Activated CD8-positive, alpha-beta memory T cell treated with anti-CD3 and anti-CD28 coated beads for 36 hours (primary cell): Measurements from ENCODE around the gene PPEF1. TPM values are rescaled to one million over a fixed set of nuclear protein-coding genes. Genes with fewer than 3 reads are reported as not detected.
"Not testable (repeated sequence)": the region's sequence is repeated elsewhere in the genome, so short reads cannot be mapped to it uniquely, and the experiment has no call there.

Source experiments
- CTCF ChIA-PET: fragments of 350-600 bp; sonication (Branson Sonifier 250); formaldehyde crosslinking; loops from one replicate; lab custom pipeline; 2021; ENCODE audit warnings: antibody characterized with exemption; lab: Charles Lee
- POLR2A ChIA-PET: fragments of 350-600 bp; sonication (Branson Sonifier 250); formaldehyde crosslinking; loops from one replicate; lab custom pipeline; 2021; ENCODE audit warnings: antibody characterized with exemption; lab: Charles Lee
- total RNA-seq, 2 experiments: library from RNA; stranded (reverse); gene quantifications; one replicate each; pipeline ENCODE4 v1.2.3, GENCODE V29; 2021

The PPEF1 gene
- total RNA-seq, 2 experiments from 2014 or later, result not detected

DNA sequence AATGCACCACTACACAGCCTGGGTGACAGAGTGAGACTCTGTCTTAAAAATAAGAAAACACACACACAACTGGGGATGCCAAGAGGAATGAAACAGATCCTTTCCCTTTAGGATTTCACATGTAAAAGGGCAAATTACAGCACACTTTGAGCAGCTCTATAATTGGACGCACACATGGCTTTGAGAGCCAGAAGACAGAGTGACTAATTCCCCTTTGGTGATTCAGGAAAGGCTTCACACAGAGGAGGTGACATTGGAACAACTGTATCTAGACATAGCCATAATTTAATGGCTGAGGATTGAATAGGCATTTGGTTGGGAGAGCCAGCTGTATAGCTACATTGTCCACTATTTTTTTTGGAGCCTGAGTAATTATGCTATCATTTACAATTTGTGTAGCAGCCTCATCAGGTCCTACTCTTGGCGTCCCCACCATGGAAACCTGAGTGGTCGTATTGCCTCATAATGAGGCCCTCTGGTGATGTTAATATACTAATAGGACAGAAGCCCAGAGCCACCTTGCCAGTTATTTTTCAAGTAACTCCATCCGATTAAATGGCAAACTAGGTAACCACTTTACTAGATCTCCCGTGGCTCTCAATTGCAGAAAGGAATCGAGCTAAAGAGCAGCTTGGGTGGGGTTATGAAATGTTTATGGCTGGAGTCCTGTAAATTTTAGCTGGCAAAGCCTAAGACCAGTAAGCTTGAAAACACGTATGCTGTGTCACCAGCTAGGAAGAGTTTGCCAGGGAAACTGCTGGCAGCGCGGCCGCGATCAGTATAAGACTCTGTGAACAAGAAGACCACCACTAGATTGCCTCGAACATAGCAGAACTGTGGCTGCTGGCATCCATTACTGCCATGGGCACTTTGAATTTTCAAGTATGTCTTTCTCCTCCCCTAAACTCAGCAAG, 8.5 kb upstream of the PPEF1 start:
- ChIA-PET POLR2A (no interaction called here), CTCF (interaction anchor here (0.6 kb wide), 1 partner anchor 43 kb away, joined by 4 read pairs; no protein-coding TSS in a partner anchor)

DNA sequence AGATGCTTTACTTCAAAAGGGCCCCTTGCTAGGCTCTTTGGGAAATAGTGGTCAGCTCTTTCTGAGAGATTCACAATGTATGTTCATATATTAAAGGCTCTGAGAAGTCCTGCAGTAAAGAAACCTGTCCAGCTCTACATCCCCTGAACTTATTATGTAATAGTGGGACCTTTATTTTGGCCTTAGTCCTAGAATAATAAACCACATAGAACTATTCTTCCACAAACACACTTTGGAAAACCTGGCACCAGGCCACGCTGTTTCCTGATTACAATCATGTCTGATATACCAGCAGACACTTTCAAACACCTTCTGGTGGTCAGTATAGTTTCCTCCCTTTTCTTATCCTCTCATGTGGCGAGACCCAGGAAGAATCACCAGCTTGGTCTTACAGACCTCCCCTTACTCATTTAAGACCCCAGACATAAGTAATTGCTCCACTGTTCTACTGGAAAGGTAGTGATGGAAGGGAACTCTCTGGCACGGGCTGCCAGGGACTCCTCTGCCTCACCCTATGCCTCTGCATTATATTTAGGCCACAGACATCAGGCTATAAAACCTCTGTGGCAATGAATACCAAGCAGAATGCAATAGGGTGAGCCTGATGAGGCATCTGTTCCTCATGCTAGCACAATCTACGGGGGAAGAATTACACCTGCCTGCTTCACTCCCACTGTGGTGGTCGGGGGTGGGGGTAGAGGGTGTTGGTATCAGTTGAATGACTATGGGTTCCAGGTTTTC, 5.7 kb upstream of the PPEF1 start:
- CTCF ChIA-PET, result no interaction called here
- POLR2A ChIA-PET, result no interaction called here

DNA sequence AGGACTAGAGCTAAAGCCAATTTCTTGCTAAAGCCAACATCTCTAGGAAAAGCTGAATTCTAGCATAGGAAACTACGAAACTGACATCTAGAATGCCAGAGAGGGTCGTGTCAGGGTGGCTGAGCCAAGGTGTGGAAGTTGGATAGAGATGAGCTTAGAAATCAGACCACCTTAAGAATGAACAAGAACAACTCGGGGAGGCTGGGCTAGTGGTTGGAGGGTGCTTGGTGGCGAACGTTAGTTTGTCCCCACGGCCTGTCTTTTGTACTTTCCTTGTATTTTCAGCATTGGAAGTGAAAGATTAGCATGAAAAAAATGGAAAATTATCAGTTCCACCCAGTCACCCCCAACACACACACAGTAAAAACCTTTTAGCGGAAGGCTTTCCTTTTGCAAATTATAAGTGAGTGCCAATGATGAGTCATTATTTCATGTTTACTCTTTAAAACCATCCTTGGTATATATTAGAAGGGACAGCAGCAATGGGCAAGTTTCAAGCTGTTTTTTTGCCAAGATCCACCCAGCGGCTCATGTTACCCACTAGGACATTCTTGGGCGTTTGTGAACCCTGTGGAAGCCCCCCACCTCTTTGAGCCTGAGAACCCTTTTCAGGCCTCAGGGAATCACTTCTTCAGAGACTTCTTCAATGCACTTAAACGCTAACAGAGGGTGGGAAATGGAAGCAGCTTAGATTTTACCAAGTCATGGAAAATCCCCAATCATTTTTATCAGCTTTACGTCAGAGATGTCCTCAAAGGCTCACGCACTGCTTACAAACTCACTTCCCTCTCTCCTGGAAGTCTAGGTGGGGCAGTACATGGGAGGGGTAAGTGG, 4.9 kb upstream of the PPEF1 start:
- POLR2A ChIA-PET, result no interaction called here
- CTCF ChIA-PET, result interaction anchor here (0.6 kb wide), 1 partner anchor 136 kb away, joined by 3 read pairs; no protein-coding TSS in a partner anchor

DNA sequence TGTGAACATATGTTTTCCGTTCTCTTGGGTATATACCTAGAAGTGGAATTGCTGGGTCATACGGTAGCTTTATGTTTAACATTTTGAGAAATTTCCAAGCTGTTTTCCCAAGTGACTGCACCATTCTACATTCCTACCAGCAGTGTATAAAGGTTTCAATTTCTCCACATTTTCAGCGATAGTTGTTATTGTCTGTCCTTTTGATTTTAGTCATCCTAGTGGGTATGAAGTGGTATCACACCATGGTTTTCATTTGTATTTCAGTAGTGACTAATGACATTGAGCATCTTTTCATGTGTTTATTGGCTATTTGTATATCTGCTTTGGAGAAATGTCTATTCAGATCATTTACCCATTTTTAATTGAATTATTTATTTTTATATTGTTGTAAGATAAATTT, 2.4 kb downstream of the PPEF1 start:
- CTCF ChIA-PET, result no interaction called here

DNA sequence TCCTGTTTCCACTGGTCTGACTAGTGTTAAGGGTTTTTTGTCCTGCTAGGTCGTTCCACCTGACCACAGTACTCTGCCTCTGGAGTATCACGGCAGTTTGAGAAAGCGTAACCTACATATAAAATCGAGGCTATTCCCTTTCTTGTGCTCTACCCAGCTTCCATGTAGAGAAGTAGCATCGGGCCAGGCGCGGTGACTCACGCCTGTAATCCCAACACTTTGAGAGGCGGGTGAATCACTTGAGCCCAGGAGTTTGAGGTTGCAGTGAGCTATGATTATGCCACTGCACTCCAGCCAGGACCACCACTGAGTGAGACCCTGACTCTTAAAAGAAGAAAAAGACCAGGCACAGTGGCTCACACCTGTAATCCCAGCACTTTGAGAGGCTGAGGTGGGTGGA, 7.5 kb downstream of the PPEF1 start:
- POLR2A ChIA-PET, result no interaction called here
- CTCF ChIA-PET, result no interaction called here

More for the DNA sequence above, 2.4 kb downstream of the PPEF1 start:
- POLR2A ChIA-PET, result no interaction called here

DNA sequence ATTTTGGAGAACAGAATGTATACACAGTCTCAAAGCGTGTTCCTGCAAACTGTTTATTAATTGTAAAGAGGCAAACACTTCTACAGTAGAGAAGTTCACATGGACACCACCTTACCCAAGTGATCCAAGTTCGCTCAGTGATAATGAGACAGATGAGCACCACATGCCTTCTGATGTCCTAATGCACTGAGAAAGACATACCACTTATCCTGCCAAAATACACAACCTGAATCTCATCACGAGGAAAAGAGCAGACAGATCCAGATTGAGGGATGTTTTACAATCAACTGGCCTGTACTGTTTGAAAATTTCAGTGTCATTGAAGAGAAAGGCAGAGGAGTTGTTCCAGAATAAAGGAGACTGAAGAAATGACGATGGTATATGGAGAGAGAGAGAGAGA, 12.4 kb downstream of the PPEF1 start:
- POLR2A ChIA-PET, result no interaction called here
- CTCF ChIA-PET, result no interaction called here

DNA sequence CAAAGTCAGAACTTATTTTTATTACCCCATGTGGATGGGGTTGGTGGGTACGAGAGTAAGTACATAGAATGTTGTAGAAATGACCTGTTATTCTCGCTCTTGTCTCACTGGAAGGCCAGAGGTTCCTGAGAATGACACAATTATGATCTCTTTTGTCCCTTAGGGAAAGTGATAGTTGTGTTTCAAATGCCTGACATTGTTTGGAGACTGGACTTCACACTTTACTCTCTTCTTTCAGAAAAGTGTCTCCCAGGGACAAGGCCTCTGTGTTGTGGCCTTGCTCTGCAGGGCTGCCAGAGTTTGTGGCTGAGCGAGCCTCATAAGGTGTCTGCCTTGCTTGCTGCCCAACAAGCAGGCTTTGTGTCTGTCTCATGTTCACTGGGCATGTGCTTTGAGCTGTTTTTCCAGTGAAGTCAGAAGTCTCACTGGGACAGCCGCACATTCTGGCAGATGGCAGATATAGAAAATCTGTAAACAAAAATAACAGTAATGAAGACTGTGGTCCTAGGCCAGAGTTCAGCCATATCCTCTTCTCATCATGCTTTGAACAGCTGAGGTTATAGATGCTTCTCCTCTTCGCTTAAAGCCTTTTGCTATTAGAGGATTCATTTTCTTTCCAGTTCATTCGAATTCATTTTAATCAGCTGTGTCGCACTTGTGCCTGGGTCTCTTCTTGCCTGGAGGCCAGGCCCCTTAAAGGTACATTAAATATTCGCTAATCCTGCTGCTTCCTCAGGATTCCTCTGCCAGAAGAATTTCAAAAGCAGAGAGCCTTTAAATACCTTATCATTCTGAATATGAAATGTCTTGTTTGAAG, 14.4 kb downstream of the PPEF1 start:
- CTCF ChIA-PET, result no interaction called here
- POLR2A ChIA-PET, result no interaction called here

DNA sequence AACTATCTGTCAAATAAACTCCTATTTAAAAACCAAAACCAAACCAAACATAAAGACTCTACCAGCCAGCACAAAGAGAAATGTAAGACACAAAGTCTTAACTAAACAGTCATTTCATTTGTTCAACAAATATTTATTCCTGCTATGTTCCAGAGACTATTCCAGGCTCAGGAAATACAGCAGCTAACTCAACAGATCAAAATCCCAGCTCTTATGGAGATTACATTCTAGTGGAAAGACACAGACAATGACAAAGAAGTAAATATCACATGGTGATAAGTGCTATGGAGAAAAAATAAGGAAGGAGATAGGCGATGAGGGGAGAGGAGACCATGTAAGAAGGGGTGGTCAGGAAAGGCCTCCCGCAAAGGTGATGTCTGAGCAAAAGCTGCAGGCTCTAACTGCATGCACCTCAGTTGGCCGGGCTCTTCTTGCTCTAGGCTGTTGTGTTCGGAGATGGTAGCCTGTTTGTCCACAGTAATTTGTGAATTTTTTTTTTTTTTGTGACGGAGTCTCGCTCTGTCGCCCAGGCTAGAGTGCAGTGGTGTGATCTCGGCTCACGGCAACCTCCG, 15.1 kb downstream of the PPEF1 start:
- ChIA-PET POLR2A (no interaction called here), CTCF (no interaction called here)

DNA sequence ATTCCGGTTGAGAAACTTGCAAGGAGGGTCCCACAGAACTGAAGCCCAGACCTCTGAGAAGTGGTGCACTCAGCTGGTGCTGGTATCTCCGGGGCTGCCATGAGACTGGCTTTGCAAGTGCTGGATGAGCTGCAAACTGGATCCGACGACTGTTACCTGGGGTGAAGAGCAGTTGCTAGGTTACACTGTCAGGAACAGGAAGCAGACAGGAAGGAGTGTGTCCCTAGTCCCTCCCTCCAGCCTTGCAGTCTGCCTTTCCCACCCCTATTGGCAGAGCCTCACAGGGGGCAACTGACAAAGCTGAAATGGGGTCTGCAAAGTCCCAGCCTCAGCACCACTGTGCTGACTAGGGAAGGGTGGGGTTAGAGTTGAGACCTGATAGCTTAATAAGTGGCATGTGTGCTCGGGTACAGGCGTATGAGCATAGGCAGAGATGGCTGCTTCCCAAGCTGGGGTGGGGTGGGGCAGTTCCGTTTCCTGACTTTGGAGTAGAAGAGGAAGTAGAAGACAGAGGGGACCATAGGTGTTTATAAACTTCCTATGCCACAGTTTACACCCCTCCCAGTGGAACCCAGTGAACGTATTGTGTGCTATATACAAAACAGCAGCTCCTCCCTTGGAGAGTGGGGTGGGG, 18.0 kb downstream of the PPEF1 start:
- ChIA-PET CTCF (no interaction called here), POLR2A (no interaction called here)

DNA sequence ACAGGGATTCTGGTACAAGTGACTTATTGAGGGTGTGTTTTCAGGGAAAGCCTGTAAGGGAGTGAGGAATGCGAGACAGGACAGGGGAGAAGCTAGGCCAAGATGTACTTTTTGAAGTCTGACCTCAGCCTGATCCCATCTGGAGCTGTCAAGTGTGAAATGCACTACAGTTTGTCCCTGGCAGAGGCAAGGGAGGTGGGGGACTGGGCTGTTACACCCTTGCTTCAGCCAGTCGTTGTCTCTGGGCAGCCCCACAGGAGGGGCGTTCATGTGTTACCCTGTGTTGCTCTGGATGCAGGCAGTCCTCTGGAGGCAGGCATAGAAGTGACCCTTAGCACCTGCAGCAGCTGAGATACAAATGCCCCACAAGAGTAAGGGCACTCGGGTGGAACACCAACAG, 25.8 kb downstream of the PPEF1 start:
- POLR2A ChIA-PET, result no interaction called here
- CTCF ChIA-PET, result no interaction called here

DNA sequence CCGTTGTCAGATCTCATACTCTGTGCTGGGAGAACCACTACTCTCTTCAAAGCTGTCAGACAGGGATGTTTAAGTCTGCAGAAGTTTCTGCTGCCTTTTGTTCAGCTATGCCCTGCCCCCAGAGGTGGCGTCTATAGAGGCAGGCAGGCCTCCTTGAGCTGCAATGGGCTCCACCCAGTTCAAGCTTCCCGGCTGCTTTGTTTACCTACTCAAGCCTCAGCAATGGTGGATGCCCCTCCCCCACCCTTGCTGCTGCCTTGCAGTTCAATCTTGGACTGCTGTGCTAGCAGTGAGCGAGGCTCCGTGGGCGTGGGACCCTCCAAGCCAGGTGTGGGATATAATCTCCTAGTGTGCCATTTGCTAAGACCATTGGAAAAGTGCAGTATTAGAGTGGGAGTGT, 32.2 kb downstream of the PPEF1 start:
- POLR2A ChIA-PET, CTCF ChIA-PET: not testable (repeated sequence)

DNA sequence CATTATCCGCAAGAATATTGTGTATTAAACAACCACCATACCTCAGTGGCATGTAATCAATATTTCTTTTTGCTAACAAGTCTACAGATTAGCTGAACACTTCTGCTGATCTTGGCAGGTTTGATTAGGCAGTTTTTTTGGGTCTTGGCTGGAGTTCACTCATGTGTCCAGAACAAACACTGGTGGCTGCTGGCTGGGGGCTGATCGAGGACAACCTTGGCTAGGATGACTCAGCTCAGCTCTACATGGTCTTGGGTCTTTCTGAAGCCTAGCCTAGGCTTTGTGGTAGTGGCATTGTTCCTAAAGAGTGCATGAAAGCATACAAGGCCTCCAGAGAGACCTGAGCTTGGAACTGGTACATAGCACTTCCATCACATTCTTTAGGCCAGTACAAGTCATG, 41.1 kb downstream of the PPEF1 start:
- ChIA-PET CTCF (no interaction called here), POLR2A (no interaction called here)

DNA sequence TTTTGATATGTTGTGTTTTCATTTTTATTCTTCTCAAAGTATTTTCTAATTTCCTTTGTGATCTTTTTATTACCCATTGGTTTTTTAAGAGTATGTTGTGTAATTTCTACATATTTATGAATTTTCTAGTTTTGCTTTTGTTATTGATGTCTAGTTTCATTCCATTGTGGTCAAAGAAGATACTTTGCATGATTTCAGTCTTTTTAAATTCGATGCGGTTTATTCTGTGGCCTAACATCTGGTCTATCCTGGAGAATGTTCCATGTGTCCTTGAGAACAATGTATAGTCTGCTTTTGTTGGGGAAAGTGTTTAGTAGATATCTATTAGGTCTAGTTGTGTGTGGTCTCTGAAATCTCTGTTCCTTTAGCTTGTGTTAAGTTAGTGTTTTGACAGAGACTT, 46.2 kb downstream of the PPEF1 start:
- ChIA-PET CTCF (no interaction called here), POLR2A (no interaction called here)

DNA sequence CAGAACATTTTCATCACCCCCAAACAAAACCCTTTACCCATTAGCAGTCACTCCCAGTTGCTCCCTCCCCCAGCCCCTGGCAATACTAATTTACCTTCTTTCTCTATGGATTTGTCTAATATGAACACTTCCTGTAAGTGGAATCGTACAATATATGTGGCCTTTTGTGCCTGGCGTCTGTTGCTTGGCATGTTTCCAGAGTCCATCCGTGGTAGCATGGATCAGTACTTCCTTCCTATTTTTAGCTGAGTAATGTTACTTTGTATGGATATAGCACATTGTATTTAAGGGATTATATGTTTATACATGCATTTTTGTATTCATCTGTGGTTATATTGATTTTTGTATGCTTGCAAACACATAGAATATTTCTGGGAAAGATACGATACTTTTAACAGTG, 48.2 kb downstream of the PPEF1 start:
- POLR2A ChIA-PET, result no interaction called here
- CTCF ChIA-PET, result no interaction called here

DNA sequence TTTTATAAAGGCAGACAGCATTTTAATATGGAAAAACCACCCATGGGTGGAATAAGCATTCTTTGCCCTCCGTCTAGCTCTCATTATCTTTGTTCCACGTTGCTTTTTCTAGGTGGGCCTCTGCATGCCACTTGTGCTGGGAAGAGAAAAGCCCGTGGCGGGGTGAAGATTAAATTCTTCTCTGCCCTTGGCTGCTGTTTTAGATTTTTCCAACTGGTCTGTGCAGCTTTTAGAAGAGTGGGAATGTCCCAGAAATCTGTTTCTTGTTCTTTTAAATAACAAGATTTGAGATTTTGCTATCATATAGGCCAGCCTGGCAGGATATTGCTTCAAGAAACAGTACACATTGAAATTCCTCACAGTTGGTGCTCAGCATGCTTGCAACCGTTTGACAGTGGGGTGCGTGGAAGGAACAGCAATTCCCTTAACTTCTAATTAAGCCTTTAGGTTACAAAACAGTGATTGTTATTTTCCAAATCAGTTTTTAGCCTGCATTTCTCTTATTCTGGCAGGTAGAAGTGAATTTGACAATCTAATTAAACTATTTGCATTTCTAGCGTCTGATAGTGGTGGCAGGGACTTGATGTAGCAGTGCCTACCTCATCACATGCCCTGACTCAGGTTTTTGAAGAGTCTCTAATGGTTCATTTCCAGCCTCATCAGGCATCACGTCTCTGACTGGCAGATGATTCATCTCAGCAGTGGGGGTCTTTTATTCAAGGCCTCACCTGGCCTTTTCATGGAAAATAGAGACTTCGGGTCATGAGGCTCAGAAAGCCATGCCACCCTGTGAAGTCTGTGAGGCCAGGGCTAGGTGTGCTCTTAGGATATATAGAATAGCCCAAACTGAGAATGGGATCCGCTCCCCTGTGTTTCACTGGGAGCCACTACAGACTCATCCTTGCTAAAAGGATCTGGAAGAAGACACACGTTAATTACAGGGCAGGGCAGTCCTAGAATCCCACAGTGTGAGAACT, 50.8 kb downstream of the PPEF1 start:
- ChIA-PET POLR2A (no interaction called here), CTCF (no interaction called here)

DNA sequence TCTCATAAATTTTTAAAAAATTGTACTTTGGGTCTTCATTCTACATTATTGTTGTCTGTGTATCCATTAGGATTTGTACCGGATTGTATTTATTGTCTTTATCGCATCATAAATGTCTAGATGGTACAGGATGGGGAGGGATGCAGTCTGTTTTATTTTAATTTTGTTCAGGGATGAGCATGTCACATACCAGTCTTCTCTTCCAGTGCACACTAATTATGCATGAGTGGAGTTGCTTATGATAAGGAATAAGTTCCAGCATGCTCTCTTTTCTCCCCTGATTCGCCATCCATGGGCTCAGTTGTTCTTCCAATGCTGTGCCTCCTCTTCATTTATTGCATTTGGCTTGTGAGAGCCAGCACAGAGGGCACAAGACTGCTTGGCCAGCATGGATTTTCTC, 54.3 kb downstream of the PPEF1 start:
- POLR2A ChIA-PET, result no interaction called here
- CTCF ChIA-PET, result no interaction called here

DNA sequence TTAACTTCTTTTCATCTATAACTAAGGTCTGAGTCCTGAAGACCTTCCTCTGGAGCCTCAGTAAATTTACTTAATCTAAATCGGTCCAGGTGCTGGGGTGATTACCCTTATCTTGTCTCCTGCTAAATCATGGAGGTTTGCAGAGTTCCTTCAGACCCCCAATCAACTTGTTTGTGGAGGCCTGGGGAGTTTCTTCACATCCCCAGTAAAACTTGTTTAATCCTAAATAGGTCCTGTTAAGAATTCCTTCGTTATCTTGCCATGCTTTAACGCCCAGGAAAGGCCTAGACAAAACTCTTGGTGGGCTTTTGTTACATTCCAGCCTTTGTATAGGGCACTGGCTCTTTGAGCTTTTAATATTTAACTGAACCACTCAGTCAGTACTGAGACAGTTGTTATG, 55.7 kb downstream of the PPEF1 start:
- CTCF ChIA-PET, POLR2A ChIA-PET: not testable (repeated sequence)
